ENCODE data around the gene BCAS3.

Gene BCAS3

DNA sequence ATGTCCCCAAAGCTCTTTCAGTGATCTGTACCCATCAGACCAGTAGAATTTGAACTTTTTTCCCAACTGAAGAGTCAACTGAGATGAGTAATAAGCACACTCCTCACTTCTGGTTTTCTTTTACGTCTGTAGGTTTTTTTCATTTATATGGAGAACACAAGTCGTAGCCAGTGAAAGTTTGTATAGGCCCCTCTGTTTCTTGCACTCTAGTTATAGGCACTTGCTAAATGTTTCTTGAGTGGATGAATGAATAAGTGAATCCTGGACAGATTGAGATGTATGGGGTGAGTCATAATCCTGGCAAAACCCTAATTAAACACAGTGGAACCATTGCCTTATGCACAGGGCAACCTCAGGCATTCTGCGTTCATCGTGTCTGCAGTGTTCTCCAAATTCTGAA, 528.3 kb downstream of the BCAS3 start:
- H3K9me3 ChIP-seq, result no peaks in the 10 kb centered on the region
- no peak for DNase-seq
- no peaks in the 10 kb centered on the region for H3K36me3 ChIP-seq
- no peaks in the 10 kb centered on the region for H3K27me3 ChIP-seq
- H3K4me3 ChIP-seq, result no peak overlapping the region
- H3K27ac ChIP-seq, result peak overlapping the region; percentile 42 to 79
- intact Hi-C loops (cut with DNase I; ENCODE audit: low total_unique reads), result loop anchor here (10.0 kb wide), 1 partner anchor 49 kb away; no protein-coding TSS in a partner anchor
- TF ChIP-seq CTCF (IDR thresholded peaks at IDR 0.05), result no peak
- peaks cover 0 to 78% (median 24%) of the 10 kb centered on the region in 4 donors for H3K4me1 ChIP-seq

DNA sequence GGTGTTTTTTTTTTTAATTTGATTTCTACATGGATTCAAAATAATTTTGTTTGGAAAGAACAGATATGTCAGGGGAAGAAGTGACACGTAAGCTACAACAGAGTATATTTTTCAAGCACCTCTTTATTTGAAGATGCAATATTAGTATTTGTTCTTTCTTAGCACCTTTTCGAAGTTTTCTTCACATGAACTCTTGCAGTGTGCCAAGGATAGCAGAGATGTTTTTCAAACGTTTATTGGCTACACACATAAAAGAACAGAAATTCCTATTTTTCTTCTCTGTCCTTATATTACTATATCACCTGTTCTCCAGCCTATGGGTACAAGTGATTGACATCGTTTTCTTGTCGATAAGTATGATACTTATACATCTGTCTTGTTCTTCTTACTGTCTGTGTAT, 529.3 kb downstream of the BCAS3 start:
- H3K4me3 ChIP-seq, result no peak overlapping the region
- intact Hi-C loops (cut with DNase I; ENCODE audit: low total_unique reads), result loop anchor here (10.0 kb wide), 1 partner anchor 48 kb away; no protein-coding TSS in a partner anchor
- H3K4me1 ChIP-seq, result peaks cover 0 to 68% (median 24%) of the 10 kb centered on the region in 4 donors

DNA sequence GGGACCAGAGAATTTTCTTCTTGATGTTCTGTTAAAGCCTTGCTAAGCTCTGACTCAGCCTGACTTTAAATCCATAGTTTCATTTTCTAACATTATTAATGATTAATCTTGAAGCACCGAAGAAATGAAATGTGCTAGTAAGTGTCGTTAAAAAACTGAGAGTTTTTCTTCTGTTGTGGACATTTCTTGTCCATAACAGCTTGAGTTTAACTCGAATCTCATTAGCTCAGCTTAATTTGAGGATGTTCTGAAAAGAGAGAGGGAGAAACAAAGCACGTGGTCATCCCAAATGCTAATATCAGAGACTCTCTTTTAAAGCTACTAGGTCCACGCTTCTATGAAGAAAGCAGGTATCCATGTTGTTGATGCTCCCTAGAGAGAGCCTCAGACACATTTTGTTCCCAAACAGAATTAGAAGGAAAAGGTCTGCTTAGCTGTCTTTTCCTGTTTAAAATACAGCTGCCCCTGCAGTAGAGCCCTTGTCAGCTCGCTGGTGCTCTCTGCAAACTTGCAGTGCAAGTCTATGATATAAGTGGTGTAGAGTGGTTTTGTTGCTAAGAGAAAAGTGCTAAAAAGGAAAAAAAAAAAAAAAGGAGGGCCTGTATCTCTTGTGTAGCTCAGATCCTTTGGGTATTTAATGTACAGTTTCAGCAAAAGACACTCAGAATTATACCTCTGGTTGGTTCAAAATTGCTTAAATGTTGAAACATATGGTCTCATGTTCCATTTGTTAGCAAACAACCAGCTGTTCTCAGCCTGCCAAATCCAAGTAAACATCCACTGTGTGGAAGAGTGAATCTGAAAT, 530.9 kb downstream of the BCAS3 start:
- Histone ChIP-seq H3K27me3 (no peaks in the 10 kb centered on the region), H3K27ac (peak overlapping the region; percentile 67 to 77), H3K9me3 (no peaks in the 10 kb centered on the region), H3K4me1 (peaks cover 0 to 52% (median 22%) of the 10 kb centered on the region in 4 donors), H3K4me3 (peak overlapping the region; percentile 12 to 20), H3K36me3 (no peaks in the 10 kb centered on the region)
- intact Hi-C loops (cut with DNase I; ENCODE audit: low total_unique reads), result loop anchor here (10.0 kb wide), 1 partner anchor 46 kb away; no protein-coding TSS in a partner anchor
- no peak for DNase-seq
- no peak for TF ChIP-seq CTCF (IDR thresholded peaks at IDR 0.05)

More for the DNA sequence above, 529.3 kb downstream of the BCAS3 start:
- TF ChIP-seq CTCF (IDR thresholded peaks at IDR 0.05), result no peak
- Histone ChIP-seq H3K36me3 (no peaks in the 10 kb centered on the region), H3K9me3 (no peaks in the 10 kb centered on the region), H3K27me3 (no peaks in the 10 kb centered on the region), H3K27ac (peak overlapping the region in 1 of 2 donors; percentile 77)
- DNase-seq, result no peak

- H3K4me3 ChIP-seq, result peak overlapping the region; percentile 12 to 20
- no peaks in the 10 kb centered on the region for H3K27me3 ChIP-seq
- H3K4me1 ChIP-seq, result peaks cover 0 to 46% (median 17%) of the 10 kb centered on the region in 4 donors
- no peak for TF ChIP-seq CTCF (IDR thresholded peaks at IDR 0.05)
- DNase-seq, result no peak
- no peaks in the 10 kb centered on the region for H3K9me3 ChIP-seq
- H3K36me3 ChIP-seq, result no peaks in the 10 kb centered on the region
- peak overlapping the region; percentile 67 to 77 for H3K27ac ChIP-seq
- intact Hi-C loops (cut with DNase I; ENCODE audit: low total_unique reads), result loop anchor here (10.0 kb wide), 1 partner anchor 46 kb away; no protein-coding TSS in a partner anchor
These were observed 531.4 kb downstream of the BCAS3 start for GRCh38 chr17:61209106-61209439.

GRCh38 chr17:61209525-61209924, 531.9 kb downstream of the BCAS3 start:
- intact Hi-C loops (cut with DNase I; ENCODE audit: low total_unique reads), result loop anchor here (10.0 kb wide), 1 partner anchor 45 kb away; no protein-coding TSS in a partner anchor
- no peak overlapping the region for H3K4me3 ChIP-seq
- H3K27ac ChIP-seq, result peak overlapping the region; percentile 67 to 77
- H3K4me1 ChIP-seq, result peaks cover 0 to 42% (median 14%) of the 10 kb centered on the region in 4 donors
- no peaks in the 10 kb centered on the region for H3K36me3 ChIP-seq
- H3K9me3 ChIP-seq, result no peaks in the 10 kb centered on the region
- DNase-seq, result no peak
- TF ChIP-seq CTCF (IDR thresholded peaks at IDR 0.05), result no peak
- no peaks in the 10 kb centered on the region for H3K27me3 ChIP-seq

All from tibial artery (tissue), 4 donors.